ENCODE measurements around the gene ZFAND2A.

- no peak for TF ChIP-seq EZH2 (IDR thresholded peaks at IDR 0.05)
- TF ChIP-seq, protein P1, sequence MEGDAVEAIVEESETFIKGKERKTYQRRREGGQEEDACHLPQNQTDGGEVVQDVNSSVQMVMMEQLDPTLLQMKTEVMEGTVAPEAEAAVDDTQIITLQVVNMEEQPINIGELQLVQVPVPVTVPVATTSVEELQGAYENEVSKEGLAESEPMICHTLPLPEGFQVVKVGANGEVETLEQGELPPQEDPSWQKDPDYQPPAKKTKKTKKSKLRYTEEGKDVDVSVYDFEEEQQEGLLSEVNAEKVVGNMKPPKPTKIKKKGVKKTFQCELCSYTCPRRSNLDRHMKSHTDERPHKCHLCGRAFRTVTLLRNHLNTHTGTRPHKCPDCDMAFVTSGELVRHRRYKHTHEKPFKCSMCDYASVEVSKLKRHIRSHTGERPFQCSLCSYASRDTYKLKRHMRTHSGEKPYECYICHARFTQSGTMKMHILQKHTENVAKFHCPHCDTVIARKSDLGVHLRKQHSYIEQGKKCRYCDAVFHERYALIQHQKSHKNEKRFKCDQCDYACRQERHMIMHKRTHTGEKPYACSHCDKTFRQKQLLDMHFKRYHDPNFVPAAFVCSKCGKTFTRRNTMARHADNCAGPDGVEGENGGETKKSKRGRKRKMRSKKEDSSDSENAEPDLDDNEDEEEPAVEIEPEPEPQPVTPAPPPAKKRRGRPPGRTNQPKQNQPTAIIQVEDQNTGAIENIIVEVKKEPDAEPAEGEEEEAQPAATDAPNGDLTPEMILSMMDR (IDR thresholded peaks at IDR 0.05), result no peak
- no peak for TF ChIP-seq EZH2phosphoT487 (IDR thresholded peaks at IDR 0.05)
Measured at GRCh38 chr7:1151156-1151555, 8.8 kb downstream of the ZFAND2A start.

All from neural progenitor cell (in vitro differentiated cells).